ENCODE data around the gene SEPTIN5. TPM values are rescaled to one million over a fixed set of nuclear protein-coding genes. Genes with fewer than 3 reads are reported as not detected.

The SEPTIN5 gene
- total RNA-seq, 1 experiment from 2014 or later, result 22.4 TPM

GRCh38 chr22:19756288-19757128 is 42.2 kb downstream of the SEPTIN5 start:
- H3K36me3 Mint-ChIP-seq, result no peaks in the 10 kb centered on the region
- H3K9me3 Mint-ChIP-seq, result no peaks in the 10 kb centered on the region
- POLR2A ChIA-PET, result no interaction called here
- TF ChIP-seq ATF3 (CRISPR knock-in tag; conservative IDR thresholded peaks at IDR 0.05), result no peak
- no peak for TF ChIP-seq TP53 (CRISPR knock-in tag; IDR thresholded peaks at IDR 0.05)
- 0 out of 2 replicates have a peak, but pooled peaks have one; percentile 17 for TF ChIP-seq CTCF (IDR thresholded peaks at IDR 0.05)
- no peak for TF ChIP-seq CREB1 (CRISPR knock-in tag; IDR thresholded peaks at IDR 0.05)
- TF ChIP-seq FOXP1 (CRISPR knock-in tag; IDR thresholded peaks at IDR 0.05; ENCODE audit: borderline replicate concordance), result 0 out of 2 replicates have a peak, but pooled peaks have one; percentile 2
- TF ChIP-seq, protein P1, sequence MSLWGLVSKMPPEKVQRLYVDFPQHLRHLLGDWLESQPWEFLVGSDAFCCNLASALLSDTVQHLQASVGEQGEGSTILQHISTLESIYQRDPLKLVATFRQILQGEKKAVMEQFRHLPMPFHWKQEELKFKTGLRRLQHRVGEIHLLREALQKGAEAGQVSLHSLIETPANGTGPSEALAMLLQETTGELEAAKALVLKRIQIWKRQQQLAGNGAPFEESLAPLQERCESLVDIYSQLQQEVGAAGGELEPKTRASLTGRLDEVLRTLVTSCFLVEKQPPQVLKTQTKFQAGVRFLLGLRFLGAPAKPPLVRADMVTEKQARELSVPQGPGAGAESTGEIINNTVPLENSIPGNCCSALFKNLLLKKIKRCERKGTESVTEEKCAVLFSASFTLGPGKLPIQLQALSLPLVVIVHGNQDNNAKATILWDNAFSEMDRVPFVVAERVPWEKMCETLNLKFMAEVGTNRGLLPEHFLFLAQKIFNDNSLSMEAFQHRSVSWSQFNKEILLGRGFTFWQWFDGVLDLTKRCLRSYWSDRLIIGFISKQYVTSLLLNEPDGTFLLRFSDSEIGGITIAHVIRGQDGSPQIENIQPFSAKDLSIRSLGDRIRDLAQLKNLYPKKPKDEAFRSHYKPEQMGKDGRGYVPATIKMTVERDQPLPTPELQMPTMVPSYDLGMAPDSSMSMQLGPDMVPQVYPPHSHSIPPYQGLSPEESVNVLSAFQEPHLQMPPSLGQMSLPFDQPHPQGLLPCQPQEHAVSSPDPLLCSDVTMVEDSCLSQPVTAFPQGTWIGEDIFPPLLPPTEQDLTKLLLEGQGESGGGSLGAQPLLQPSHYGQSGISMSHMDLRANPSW (CRISPR knock-in tag; conservative IDR thresholded peaks at IDR 0.05; ENCODE audit: low read depth), result no peak
- TF ChIP-seq NFATC4 (CRISPR knock-in tag; IDR thresholded peaks at IDR 0.05), result no peak
- TF ChIP-seq, protein P2, sequence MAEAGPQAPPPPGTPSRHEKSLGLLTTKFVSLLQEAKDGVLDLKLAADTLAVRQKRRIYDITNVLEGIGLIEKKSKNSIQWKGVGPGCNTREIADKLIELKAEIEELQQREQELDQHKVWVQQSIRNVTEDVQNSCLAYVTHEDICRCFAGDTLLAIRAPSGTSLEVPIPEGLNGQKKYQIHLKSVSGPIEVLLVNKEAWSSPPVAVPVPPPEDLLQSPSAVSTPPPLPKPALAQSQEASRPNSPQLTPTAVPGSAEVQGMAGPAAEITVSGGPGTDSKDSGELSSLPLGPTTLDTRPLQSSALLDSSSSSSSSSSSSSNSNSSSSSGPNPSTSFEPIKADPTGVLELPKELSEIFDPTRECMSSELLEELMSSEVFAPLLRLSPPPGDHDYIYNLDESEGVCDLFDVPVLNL (CRISPR knock-in tag; IDR thresholded peaks at IDR 0.05; ENCODE audit: borderline replicate concordance, low read depth), result no peak
- TF ChIP-seq, protein P3, sequence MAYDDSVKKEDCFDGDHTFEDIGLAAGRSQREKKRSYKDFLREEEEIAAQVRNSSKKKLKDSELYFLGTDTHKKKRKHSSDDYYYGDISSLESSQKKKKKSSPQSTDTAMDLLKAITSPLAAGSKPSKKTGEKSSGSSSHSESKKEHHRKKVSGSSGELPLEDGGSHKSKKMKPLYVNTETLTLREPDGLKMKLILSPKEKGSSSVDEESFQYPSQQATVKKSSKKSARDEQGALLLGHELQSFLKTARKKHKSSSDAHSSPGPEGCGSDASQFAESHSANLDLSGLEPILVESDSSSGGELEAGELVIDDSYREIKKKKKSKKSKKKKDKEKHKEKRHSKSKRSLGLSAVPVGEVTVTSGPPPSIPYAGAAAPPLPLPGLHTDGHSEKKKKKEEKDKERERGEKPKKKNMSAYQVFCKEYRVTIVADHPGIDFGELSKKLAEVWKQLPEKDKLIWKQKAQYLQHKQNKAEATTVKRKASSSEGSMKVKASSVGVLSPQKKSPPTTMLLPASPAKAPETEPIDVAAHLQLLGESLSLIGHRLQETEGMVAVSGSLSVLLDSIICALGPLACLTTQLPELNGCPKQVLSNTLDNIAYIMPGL (CRISPR knock-in tag; IDR thresholded peaks at IDR 0.05), result no peak
- TF ChIP-seq, protein P4, sequence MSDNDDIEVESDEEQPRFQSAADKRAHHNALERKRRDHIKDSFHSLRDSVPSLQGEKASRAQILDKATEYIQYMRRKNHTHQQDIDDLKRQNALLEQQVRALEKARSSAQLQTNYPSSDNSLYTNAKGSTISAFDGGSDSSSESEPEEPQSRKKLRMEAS (CRISPR knock-in tag; IDR thresholded peaks at IDR 0.05), result no peak
- no peak for TF ChIP-seq ZNF396 (CRISPR knock-in tag; IDR thresholded peaks at IDR 0.05; ENCODE audit: borderline replicate concordance)
- no peak for TF ChIP-seq ZNF232 (CRISPR knock-in tag; IDR thresholded peaks at IDR 0.05)
- no peak for TF ChIP-seq IRF1 (CRISPR knock-in tag; IDR thresholded peaks at IDR 0.05)
- TF ChIP-seq SMAD4 (CRISPR knock-in tag; IDR thresholded peaks at IDR 0.05), result no peak
- TF ChIP-seq NR2C2 (CRISPR knock-in tag; IDR thresholded peaks at IDR 0.05), result no peak
- TF ChIP-seq USF2 (CRISPR knock-in tag; IDR thresholded peaks at IDR 0.05), result no peak
- TF ChIP-seq ZNF416 (CRISPR knock-in tag; IDR thresholded peaks at IDR 0.05), result no peak
- peaks cover 89% of the 10 kb centered on the region for H3K27me3 Mint-ChIP-seq (ENCODE audit: low read depth)
- H3K4me1 Mint-ChIP-seq, result peaks cover 24% of the 10 kb centered on the region
- CTCF ChIA-PET, result interaction anchor here (0.6 to 7.5 kb wide), 18 partner anchors 8 to 197 kb away, joined by 3 to 110 read pairs (median 4); partner anchors contain the start of gene GP1BB
- H3K4me3 Mint-ChIP-seq, result peak overlapping the region; percentile 29; the same call in 1 of the 2 replicates
- no peak overlapping the region for H3K27ac Mint-ChIP-seq
- peak; percentile 70 for DNase-seq (ENCODE audit: low spot score)
- ATAC-seq, result peak; percentile 5

All from WTC11 (cell line).